GM10248 (cell line): ENCODE measurements around the gene ALLC.
"Not testable (repeated sequence)": the region's sequence is repeated elsewhere in the genome, so short reads cannot be mapped to it uniquely, and the experiment has no call there.

ENCODE experiments used
- CTCF ChIA-PET: fragments of 300-600 bp; sonication (Branson Sonifier 250); formaldehyde crosslinking; extraction: SDS; loops from one replicate; lab custom pipeline; 2021; ENCODE audit warnings: antibody characterized with exemption; lab: Yijun Ruan, JAX
- POLR2A ChIA-PET: fragments of 350-650 bp; sonication (Branson Sonifier 250); formaldehyde crosslinking; extraction: SDS; loops from one replicate; lab custom pipeline; 2020; ENCODE audit warnings: antibody characterized with exemption; lab: Yijun Ruan, JAX
- DNase-seq: peaks from one replicate; pipeline ENCODE4 v3.0.0; 2012; ENCODE audit errors: extremely low spot score
- CTCF ChIP-seq: IDR thresholded peaks from 2 replicates; pipeline ENCODE4 v1.5.1; 2012; ENCODE audit warnings: mild to moderate bottlenecking, low read depth; ENCODE audit errors: extremely low read depth, missing control alignments, control extremely low read depth

The ALLC gene

GRCh38 chr2:3619033-3619432 lies 39.0 kb upstream of the ALLC start:
- TF ChIP-seq CTCF = no peak
- POLR2A ChIA-PET = no interaction called here
- DNase-seq = no peak
- CTCF ChIA-PET = interaction anchor here (1.8 kb wide), 1 partner anchor 10 kb away, joined by 7 read pairs; no protein-coding TSS in a partner anchor

- DNase-seq, POLR2A ChIA-PET: not testable (repeated sequence)
- CTCF ChIA-PET = interaction anchor here (1.8 kb wide), 1 partner anchor 9 kb away, joined by 7 read pairs; no protein-coding TSS in a partner anchor
Measured at GRCh38 chr2:3619661-3620060, 38.3 kb upstream of the ALLC start.

GRCh38 chr2:3620834-3621233 lies 37.2 kb upstream of the ALLC start:
- ChIA-PET CTCF (interaction anchor here (1.0 to 1.5 kb wide), 2 partner anchors 11 to 31 kb away, joined by 3 to 4 read pairs; no protein-coding TSS in a partner anchor), POLR2A (no interaction called here)
- DNase-seq = no peak
- no peak for TF ChIP-seq CTCF

- POLR2A ChIA-PET = no interaction called here
- no peak for DNase-seq
- CTCF ChIA-PET = interaction anchor here (1.6 to 2.7 kb wide), 4 partner anchors 13 to 39 kb away, joined by 5 to 15 read pairs (median 6); no protein-coding TSS in a partner anchor
- no peak for TF ChIP-seq CTCF
Measured at GRCh38 chr2:3622967-3623366, 35.0 kb upstream of the ALLC start.

- no peak for TF ChIP-seq CTCF
- ChIA-PET CTCF (interaction anchor here (0.6 to 2.7 kb wide), 11 partner anchors 9 to 458 kb away, joined by 3 to 15 read pairs (median 4); no protein-coding TSS in a partner anchor), POLR2A (interaction anchor here (1.1 kb wide), 1 partner anchor 15 kb away, joined by 4 read pairs; no protein-coding TSS in a partner anchor)
- no peak for DNase-seq
Measured at GRCh38 chr2:3624059-3624794, 33.8 kb upstream of the ALLC start.

GRCh38 chr2:3625186-3625585 lies 32.8 kb upstream of the ALLC start:
- TF ChIP-seq CTCF = no peak
- DNase-seq = no peak
- CTCF ChIA-PET = interaction anchor here (1.4 to 2.7 kb wide), 2 partner anchors 41 to 162 kb away, joined by 3 to 7 read pairs; no protein-coding TSS in a partner anchor
- POLR2A ChIA-PET = no interaction called here
